GM23338 (cell line): Measurements from ENCODE around the gene MED12L. TPM values are rescaled to one million over a fixed set of nuclear protein-coding genes. Genes with fewer than 3 reads are reported as not detected.

ENCODE experiments used
- ATAC-seq: fragments of 200-7000 bp; cut with Tn5 transposase; 3 replicates; pipeline ENCODE4 v1.9.1; 2020
- DNase-seq: peaks from one replicate; pipeline ENCODE4 v3.0.0-alpha.2; 2015; ENCODE audit warnings: low spot score
- H2AFZ ChIP-seq: fragments of 200-600 bp; sonication (generic); 2 replicates; pipeline ENCODE4 v1.8.0; 2016; ENCODE audit warnings: antibody characterized with exemption, mild to moderate bottlenecking, moderate library complexity
- H3F3A ChIP-seq: fragments of 200-600 bp; sonication (generic); replicated peaks from 2 replicates; pipeline ENCODE4 v1.8.0; 2017; ENCODE audit warnings: antibody characterized with exemption, mixed run types, low read depth
- H3K27ac ChIP-seq: fragments of 200-600 bp; sonication (generic); 2 replicates; pipeline ENCODE4 v1.6.1; 2016; ENCODE audit warnings: low read depth
- H3K27me3 ChIP-seq: fragments of 200-600 bp; sonication (generic); 2 replicates; pipeline ENCODE4 v1.8.0; 2016; ENCODE audit warnings: mild to moderate bottlenecking, mixed run types, moderate library complexity; ENCODE audit not compliant: insufficient read depth
- H3K36me3 ChIP-seq: fragments of 200-600 bp; sonication (generic); 2 replicates; pipeline ENCODE4 v1.8.0; 2016; ENCODE audit warnings: mild to moderate bottlenecking; ENCODE audit not compliant: insufficient read depth
- H3K4me1 ChIP-seq: fragments of 200-600 bp; sonication (generic); 2 replicates; pipeline ENCODE4 v1.8.0; 2016; ENCODE audit warnings: mild to moderate bottlenecking, moderate library complexity; ENCODE audit not compliant: insufficient read depth
- H3K4me2 ChIP-seq: fragments of 200-600 bp; sonication (generic); 2 replicates; pipeline ENCODE4 v1.7.1; 2017; ENCODE audit warnings: mixed run types
- H3K4me3 ChIP-seq: fragments of 200-600 bp; sonication (generic); 2 replicates; pipeline ENCODE4 v1.6.1; 2016; ENCODE audit warnings: mixed run types
- H3K79me2 ChIP-seq: fragments of 200-600 bp; sonication (generic); replicated peaks from 2 replicates; pipeline ENCODE4 v1.8.0; 2017; ENCODE audit warnings: mild to moderate bottlenecking; ENCODE audit not compliant: insufficient read depth
- H3K9me2 ChIP-seq: fragments of 200-600 bp; sonication (generic); 2 replicates; pipeline ENCODE4 v1.8.0; 2017; ENCODE audit not compliant: insufficient read depth
- H4K20me1 ChIP-seq: fragments of 200-600 bp; sonication (generic); replicated peaks from 2 replicates; pipeline ENCODE4 v1.8.0; 2017; ENCODE audit warnings: mild to moderate bottlenecking; ENCODE audit not compliant: insufficient read depth
- H3K27ac Mint-ChIP-seq: 2 replicates; pipeline ENCODE4 v1.8.0; 2020; ENCODE audit warnings: inconsistent platforms, mild to moderate bottlenecking, moderate library complexity, mixed read lengths
- H3K27me3 Mint-ChIP-seq: 3 replicates; pipeline ENCODE4 v1.8.0; 2022; ENCODE audit warnings: low read depth, mild to moderate bottlenecking, moderate library complexity, mixed read lengths, inconsistent platforms; ENCODE audit not compliant: insufficient read depth, poor library complexity
- H3K36me3 Mint-ChIP-seq: 3 replicates; pipeline ENCODE4 v1.8.0; 2021; ENCODE audit warnings: low read depth, mild to moderate bottlenecking, inconsistent platforms, moderate library complexity, mixed read lengths
- H3K4me1 Mint-ChIP-seq: 3 replicates; pipeline ENCODE4 v1.8.0; 2020; ENCODE audit warnings: mild to moderate bottlenecking, inconsistent platforms, mixed read lengths
- H3K4me3 Mint-ChIP-seq: 3 replicates; pipeline ENCODE4 v1.8.0; 2021; ENCODE audit warnings: moderate library complexity, mild to moderate bottlenecking, inconsistent platforms, mixed read lengths
- H3K9me3 Mint-ChIP-seq: 3 replicates; pipeline ENCODE4 v1.8.0; 2020; ENCODE audit warnings: moderate library complexity, mild to moderate bottlenecking, inconsistent platforms, mixed read lengths
- EZH2 ChIP-seq: fragments of 200-600 bp; sonication (generic); IDR thresholded peaks from one replicate; pipeline ENCODE4 v1.8.0; 2017; ENCODE audit warnings: antibody characterized with exemption, mild to moderate bottlenecking, low read depth; ENCODE audit not compliant: unreplicated experiment
- EZH2phosphoT487 ChIP-seq: fragments of 200-600 bp; sonication (generic); IDR thresholded peaks from one replicate; pipeline ENCODE4 v1.8.1; 2018; ENCODE audit warnings: antibody characterized with exemption; ENCODE audit not compliant: unreplicated experiment
- JUNB ChIP-seq: IDR thresholded peaks from one replicate; pipeline ENCODE4 v1.6.1; 2016; ENCODE audit warnings: antibody characterized with exemption; ENCODE audit not compliant: unreplicated experiment
- NANOG ChIP-seq: IDR thresholded peaks from 2 replicates; pipeline ENCODE4 v1.6.1; 2016; ENCODE audit warnings: antibody characterized with exemption, borderline replicate concordance
- POLR2AphosphoS5 ChIP-seq: IDR thresholded peaks from 2 replicates; pipeline ENCODE4 v1.6.1; 2016; ENCODE audit warnings: antibody characterized with exemption, low read depth
- STAT1 ChIP-seq: IDR thresholded peaks from one replicate; pipeline ENCODE4 v1.6.1; 2016; ENCODE audit warnings: antibody characterized with exemption; ENCODE audit not compliant: unreplicated experiment
- ZNF114 ChIP-seq: fragments of 250-450 bp; sonication (Bioruptor Pico); IDR thresholded peaks from 2 replicates; pipeline ENCODE4 v1.5.0; 2020; ENCODE audit warnings: mild to moderate bottlenecking, moderate library complexity
- ZNF331 ChIP-seq: fragments of 250-450 bp; sonication (Bioruptor Pico); IDR thresholded peaks from 2 replicates; pipeline ENCODE4 v1.5.0; 2020; ENCODE audit warnings: low read depth, mild to moderate bottlenecking, moderate library complexity
- polyA plus RNA-seq: library from polyadenylated mRNA; unstranded; fragments of >200 nt; fragmentation: Nextera tagmentation; extraction: Ambion mirVana; gene quantifications from 2 replicates; pipeline ENCODE4 v1.2.1, GENCODE V29; 2016
- total RNA-seq: library from RNA; depleted of rRNA; stranded (reverse); fragments of >200 nt; shearing (Covaris generic); gene quantifications from 2 replicates; pipeline ENCODE4 v1.2.3, GENCODE V29; 2014
- TF ChIP-seq, protein P1 (sequence below): IDR thresholded peaks from one replicate; pipeline ENCODE4 v1.6.1; 2018; ENCODE audit warnings: antibody characterized with exemption; ENCODE audit not compliant: unreplicated experiment
- TF ChIP-seq, protein P2 (sequence below): IDR thresholded peaks from 2 replicates; pipeline ENCODE4 v1.6.1; 2016; ENCODE audit warnings: antibody characterized with exemption

Gene MED12L
- total and polyA plus RNA-seq, 2 experiments from 2014 or later, result 5.7 to 25.0 TPM

DNA sequence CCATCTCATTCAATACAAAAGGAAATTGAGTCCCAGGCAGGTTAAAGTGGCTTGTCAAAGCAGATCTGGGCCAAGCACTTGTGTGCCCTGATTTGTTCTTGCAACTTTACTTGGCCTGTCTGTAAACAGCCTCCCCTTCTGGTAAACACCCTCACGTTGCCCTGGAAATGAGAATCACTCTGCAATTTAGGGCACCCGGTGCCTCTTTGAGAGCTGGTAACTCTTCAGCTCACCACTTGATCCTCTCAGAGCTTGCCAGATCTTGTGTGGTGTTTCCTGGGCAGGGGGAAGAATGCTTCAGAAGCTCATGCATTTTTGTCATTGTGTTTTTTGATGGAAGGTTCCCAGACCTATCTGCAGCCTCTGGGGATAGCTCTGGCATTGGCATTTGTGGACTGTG is 11.3 kb downstream of the MED12L start:
- Histone ChIP-seq H3F3A (no peaks in the 10 kb centered on the region), H3K4me3 (no peak overlapping the region), H3K4me2 (no peak overlapping the region), H3K79me2 (peaks cover 100% of the 10 kb centered on the region), H3K27ac (no peak overlapping the region), H3K4me1 (peaks cover 42% of the 10 kb centered on the region), H4K20me1 (peaks cover 28% of the 10 kb centered on the region; the same call in 1 of the 2 replicates), H3K27me3 (no peaks in the 10 kb centered on the region), H2AFZ (no peak overlapping the region), H3K9me2 (no peaks in the 10 kb centered on the region), H3K36me3 (no peaks in the 10 kb centered on the region)
- H3K27me3 Mint-ChIP-seq, result peaks cover 12% of the 10 kb centered on the region
- H3K9me3 Mint-ChIP-seq, result no peaks in the 10 kb centered on the region; the same call in 2 of the 3 replicates
- no peak for DNase-seq
- H3K4me3 Mint-ChIP-seq, result no peak overlapping the region
- no peak for ATAC-seq
- peaks cover 13% of the 10 kb centered on the region for H3K36me3 Mint-ChIP-seq
- H3K27ac Mint-ChIP-seq, result peak overlapping the region; percentile 53; the same call in 1 of the 2 replicates
- H3K4me1 Mint-ChIP-seq, result peaks cover 53% of the 10 kb centered on the region
- TF ChIP-seq NANOG, result no peak
- no peak for TF ChIP-seq ZNF114 (CRISPR knock-in tag)
- TF ChIP-seq, protein P1, sequence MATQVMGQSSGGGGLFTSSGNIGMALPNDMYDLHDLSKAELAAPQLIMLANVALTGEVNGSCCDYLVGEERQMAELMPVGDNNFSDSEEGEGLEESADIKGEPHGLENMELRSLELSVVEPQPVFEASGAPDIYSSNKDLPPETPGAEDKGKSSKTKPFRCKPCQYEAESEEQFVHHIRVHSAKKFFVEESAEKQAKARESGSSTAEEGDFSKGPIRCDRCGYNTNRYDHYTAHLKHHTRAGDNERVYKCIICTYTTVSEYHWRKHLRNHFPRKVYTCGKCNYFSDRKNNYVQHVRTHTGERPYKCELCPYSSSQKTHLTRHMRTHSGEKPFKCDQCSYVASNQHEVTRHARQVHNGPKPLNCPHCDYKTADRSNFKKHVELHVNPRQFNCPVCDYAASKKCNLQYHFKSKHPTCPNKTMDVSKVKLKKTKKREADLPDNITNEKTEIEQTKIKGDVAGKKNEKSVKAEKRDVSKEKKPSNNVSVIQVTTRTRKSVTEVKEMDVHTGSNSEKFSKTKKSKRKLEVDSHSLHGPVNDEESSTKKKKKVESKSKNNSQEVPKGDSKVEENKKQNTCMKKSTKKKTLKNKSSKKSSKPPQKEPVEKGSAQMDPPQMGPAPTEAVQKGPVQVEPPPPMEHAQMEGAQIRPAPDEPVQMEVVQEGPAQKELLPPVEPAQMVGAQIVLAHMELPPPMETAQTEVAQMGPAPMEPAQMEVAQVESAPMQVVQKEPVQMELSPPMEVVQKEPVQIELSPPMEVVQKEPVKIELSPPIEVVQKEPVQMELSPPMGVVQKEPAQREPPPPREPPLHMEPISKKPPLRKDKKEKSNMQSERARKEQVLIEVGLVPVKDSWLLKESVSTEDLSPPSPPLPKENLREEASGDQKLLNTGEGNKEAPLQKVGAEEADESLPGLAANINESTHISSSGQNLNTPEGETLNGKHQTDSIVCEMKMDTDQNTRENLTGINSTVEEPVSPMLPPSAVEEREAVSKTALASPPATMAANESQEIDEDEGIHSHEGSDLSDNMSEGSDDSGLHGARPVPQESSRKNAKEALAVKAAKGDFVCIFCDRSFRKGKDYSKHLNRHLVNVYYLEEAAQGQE, result no peak

DNA sequence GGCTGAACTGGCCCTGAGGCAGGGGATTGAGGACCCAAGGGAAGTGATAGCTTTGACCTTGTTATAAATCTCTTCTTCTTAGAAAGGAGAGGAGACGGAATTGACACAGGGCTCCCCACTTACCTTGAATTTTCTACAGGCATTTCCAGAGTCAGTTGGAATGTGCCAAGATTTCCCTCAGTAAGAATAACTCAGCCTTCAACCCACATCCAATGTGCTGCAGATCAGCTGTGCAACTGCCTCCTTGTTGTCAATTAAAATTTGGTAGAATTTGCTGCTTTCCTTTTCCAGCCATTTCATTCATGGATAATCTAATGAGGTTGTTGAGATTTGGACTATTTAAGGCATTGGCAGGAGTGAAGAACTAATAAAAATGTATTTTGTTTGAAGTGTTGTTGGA is 14.6 kb downstream of the MED12L start:
- H3K9me2 ChIP-seq, result no peaks in the 10 kb centered on the region
- peaks cover 3% of the 10 kb centered on the region; the same call in 1 of the 2 replicates for H4K20me1 ChIP-seq
- peaks cover 9% of the 10 kb centered on the region for H3K27me3 Mint-ChIP-seq
- no peaks in the 10 kb centered on the region; the same call in 2 of the 3 replicates for H3K9me3 Mint-ChIP-seq
- H3K4me2 ChIP-seq, result no peak overlapping the region
- peaks cover 100% of the 10 kb centered on the region for H3K79me2 ChIP-seq
- H3K4me3 Mint-ChIP-seq, result no peak overlapping the region
- no peak overlapping the region for H3K27ac Mint-ChIP-seq
- ATAC-seq, result no peak
- no peak overlapping the region for H3K27ac ChIP-seq
- H3K36me3 ChIP-seq, result no peaks in the 10 kb centered on the region
- no peak overlapping the region for H2AFZ ChIP-seq
- H3K27me3 ChIP-seq, result no peaks in the 10 kb centered on the region
- H3K4me1 Mint-ChIP-seq, result peaks cover 30% of the 10 kb centered on the region
- peaks cover 36% of the 10 kb centered on the region for H3K4me1 ChIP-seq
- peaks cover 13% of the 10 kb centered on the region for H3K36me3 Mint-ChIP-seq
- H3K4me3 ChIP-seq, result no peak overlapping the region
- DNase-seq, result no peak
- no peaks in the 10 kb centered on the region for H3F3A ChIP-seq
- no peak for TF ChIP-seq STAT1
- no peak for TF ChIP-seq EZH2
- TF ChIP-seq ZNF331 (CRISPR knock-in tag), result no peak
- TF ChIP-seq NANOG, result no peak
- TF ChIP-seq JUNB, result no peak
- no peak for TF ChIP-seq POLR2AphosphoS5
- no peak for TF ChIP-seq ZNF114 (CRISPR knock-in tag)
- TF ChIP-seq, protein P2, sequence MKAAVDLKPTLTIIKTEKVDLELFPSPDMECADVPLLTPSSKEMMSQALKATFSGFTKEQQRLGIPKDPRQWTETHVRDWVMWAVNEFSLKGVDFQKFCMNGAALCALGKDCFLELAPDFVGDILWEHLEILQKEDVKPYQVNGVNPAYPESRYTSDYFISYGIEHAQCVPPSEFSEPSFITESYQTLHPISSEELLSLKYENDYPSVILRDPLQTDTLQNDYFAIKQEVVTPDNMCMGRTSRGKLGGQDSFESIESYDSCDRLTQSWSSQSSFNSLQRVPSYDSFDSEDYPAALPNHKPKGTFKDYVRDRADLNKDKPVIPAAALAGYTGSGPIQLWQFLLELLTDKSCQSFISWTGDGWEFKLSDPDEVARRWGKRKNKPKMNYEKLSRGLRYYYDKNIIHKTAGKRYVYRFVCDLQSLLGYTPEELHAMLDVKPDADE, result no peak
- no peak for TF ChIP-seq EZH2phosphoT487
- TF ChIP-seq, protein P1, result no peak
